HEK293 (cell line): ENCODE results near the gene ANKRD1.

Experiments
- ZBTB1 ChIP-seq: fragments of 450-650 bp; formaldehyde crosslinking; IDR thresholded peaks from 2 replicates; pipeline ENCODE4 v1.5.1; 2016; ENCODE audit warnings: missing biosample characterization, missing genetic modification characterization
- TF ChIP-seq, protein P1 (sequence below): fragments of 450-650 bp; formaldehyde crosslinking; IDR thresholded peaks from 2 replicates; pipeline ENCODE4 v1.5.1; 2016; ENCODE audit warnings: missing biosample characterization, missing genetic modification characterization, low read depth

DNA sequence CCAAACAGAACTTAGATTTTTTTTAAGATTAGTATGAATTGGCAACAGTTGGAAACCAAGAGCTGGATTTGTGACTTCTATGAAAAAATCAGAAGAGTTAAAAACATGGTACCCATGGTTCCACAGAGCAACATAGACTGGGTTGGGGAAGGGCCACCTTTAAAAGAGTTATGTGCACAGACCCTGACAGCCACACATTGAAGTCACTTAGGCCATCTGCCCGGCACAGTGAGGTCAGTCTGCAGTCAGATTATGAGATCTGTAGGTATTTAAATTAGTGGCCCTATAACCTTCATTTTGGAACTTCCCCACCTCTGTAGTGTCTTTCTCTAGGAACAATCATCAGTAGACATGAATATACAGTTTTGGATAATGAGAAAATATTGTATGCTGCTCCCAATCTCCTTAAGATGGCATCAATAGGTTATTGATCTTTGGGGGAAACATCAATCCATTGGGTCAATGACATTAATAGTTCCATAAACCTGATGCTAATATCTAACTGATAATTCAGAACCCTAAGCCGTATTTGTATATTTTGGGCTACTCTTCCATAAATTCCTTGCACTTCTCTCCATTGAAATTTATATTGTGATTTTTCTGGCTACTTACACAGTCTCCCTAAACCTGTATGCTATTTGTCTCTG is 7.0 kb downstream of the ANKRD1 start:
- no peak for TF ChIP-seq ZBTB1
- TF ChIP-seq, protein P1, sequence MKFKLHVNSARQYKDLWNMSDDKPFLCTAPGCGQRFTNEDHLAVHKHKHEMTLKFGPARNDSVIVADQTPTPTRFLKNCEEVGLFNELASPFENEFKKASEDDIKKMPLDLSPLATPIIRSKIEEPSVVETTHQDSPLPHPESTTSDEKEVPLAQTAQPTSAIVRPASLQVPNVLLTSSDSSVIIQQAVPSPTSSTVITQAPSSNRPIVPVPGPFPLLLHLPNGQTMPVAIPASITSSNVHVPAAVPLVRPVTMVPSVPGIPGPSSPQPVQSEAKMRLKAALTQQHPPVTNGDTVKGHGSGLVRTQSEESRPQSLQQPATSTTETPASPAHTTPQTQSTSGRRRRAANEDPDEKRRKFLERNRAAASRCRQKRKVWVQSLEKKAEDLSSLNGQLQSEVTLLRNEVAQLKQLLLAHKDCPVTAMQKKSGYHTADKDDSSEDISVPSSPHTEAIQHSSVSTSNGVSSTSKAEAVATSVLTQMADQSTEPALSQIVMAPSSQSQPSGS, result no peak
